GM23248 (cell line): ENCODE data around the gene PPP1R9A. TPM values are rescaled to one million over a fixed set of nuclear protein-coding genes. Genes with fewer than 3 reads are reported as not detected.

ENCODE experiments used
- DNase-seq: peaks from one replicate; pipeline ENCODE4 v3.0.0-alpha.2; 2015
- H2AFZ ChIP-seq: fragments of 200-600 bp; sonication (generic); 2 replicates; pipeline ENCODE4 v1.6.1; 2016; ENCODE audit warnings: antibody characterized with exemption
- H3F3A ChIP-seq: fragments of 200-600 bp; sonication (generic); 2 replicates; pipeline ENCODE4 v1.6.1; 2016; ENCODE audit warnings: mild to moderate bottlenecking, antibody characterized with exemption, mixed run types; ENCODE audit not compliant: insufficient read depth
- H3K27ac ChIP-seq: fragments of 200-600 bp; sonication (generic); 2 replicates; pipeline ENCODE4 v1.5.1; 2016; ENCODE audit warnings: mild to moderate bottlenecking
- H3K27me3 ChIP-seq: fragments of 200-600 bp; sonication (generic); replicated peaks from 2 replicates; pipeline ENCODE4 v1.6.1; 2016; ENCODE audit warnings: mild to moderate bottlenecking; ENCODE audit not compliant: insufficient read depth
- H3K36me3 ChIP-seq: fragments of 200-600 bp; sonication (generic); 2 replicates; pipeline ENCODE4 v1.6.1; 2016; ENCODE audit warnings: low read depth, mild to moderate bottlenecking
- H3K4me1 ChIP-seq: fragments of 200-600 bp; sonication (generic); 2 replicates; pipeline ENCODE4 v1.6.1; 2016; ENCODE audit warnings: mild to moderate bottlenecking; ENCODE audit not compliant: insufficient read depth
- H3K4me2 ChIP-seq: fragments of 200-600 bp; sonication (generic); one replicate; pipeline ENCODE4 v1.6.1; 2016; ENCODE audit warnings: mild to moderate bottlenecking; ENCODE audit not compliant: unreplicated experiment
- H3K4me3 ChIP-seq: fragments of 200-600 bp; sonication (generic); 2 replicates; pipeline ENCODE4 v1.5.1; 2016; ENCODE audit warnings: mild to moderate bottlenecking
- H3K79me2 ChIP-seq: fragments of 200-600 bp; sonication (generic); 2 replicates; pipeline ENCODE4 v1.6.1; 2016; ENCODE audit warnings: mild to moderate bottlenecking; ENCODE audit not compliant: insufficient read depth
- H3K9ac ChIP-seq: fragments of 200-600 bp; sonication (generic); 2 replicates; pipeline ENCODE4 v1.6.1; 2016; ENCODE audit warnings: mild to moderate bottlenecking
- H3K9me2 ChIP-seq: fragments of 200-600 bp; sonication (generic); 2 replicates; pipeline ENCODE4 v1.6.1; 2016; ENCODE audit warnings: mixed run types, mild to moderate bottlenecking, moderate library complexity; ENCODE audit not compliant: insufficient read depth
- H3K9me3 ChIP-seq: fragments of 200-600 bp; sonication (generic); one replicate; pipeline ENCODE4 v1.6.1; 2017; ENCODE audit warnings: low read depth
- H4K20me1 ChIP-seq: fragments of 200-600 bp; sonication (generic); 2 replicates; pipeline ENCODE4 v1.6.0; 2016; ENCODE audit not compliant: insufficient read depth
- EZH2 ChIP-seq: fragments of 200-600 bp; sonication (generic); IDR thresholded peaks from 2 replicates; pipeline ENCODE4 v1.6.1; 2018; ENCODE audit warnings: antibody characterized with exemption, mild to moderate bottlenecking; ENCODE audit not compliant: insufficient read depth, poor library complexity, severe bottlenecking
- EZH2phosphoT487 ChIP-seq: fragments of 200-600 bp; sonication (generic); IDR thresholded peaks from 2 replicates; pipeline ENCODE4 v1.6.1; 2018; ENCODE audit warnings: antibody characterized with exemption, moderate library complexity, mild to moderate bottlenecking, low read depth; ENCODE audit not compliant: insufficient read depth
- WGBS, 2 experiments: methylation state at CpG; one replicate each; pipeline ENCODE4 v1.1.6; 2015 to 2017; ENCODE audit warnings: low lambda C conversion rate in 2 of 2, low coverage in 1 of 2; ENCODE audit errors: missing lambda C conversion rate in 2 of 2; 5-methylcytosine and 5-hydroxymethylcytosine counted together
- in situ Hi-C: fragments of 300-500 bp; cut with MboI; formaldehyde crosslinking; loops from 2 replicates; pipeline ENCODE4 v1.15.0; 2020
- polyA plus RNA-seq: library from polyadenylated mRNA; unstranded; fragments of >200 nt; fragmentation: Nextera tagmentation; extraction: Ambion mirVana; gene quantifications from 2 replicates; pipeline ENCODE4 v1.2.1, GENCODE V29; 2016
- total RNA-seq: library from RNA; depleted of rRNA; stranded (reverse); fragments of >200 nt; shearing (Covaris generic); gene quantifications from 2 replicates; pipeline ENCODE4 v1.2.3, GENCODE V29; 2014

The PPP1R9A gene
- total and polyA plus RNA-seq, 2 experiments from 2014 or later: 0.03 TPM; not detected in 1

GRCh38 chr7:94971051-94971867 lies 63.9 kb downstream of the PPP1R9A start:
- Histone ChIP-seq H2AFZ (no peak overlapping the region), H3K27ac (peak overlapping the region; percentile 37), H3F3A (peaks cover 29% of the 10 kb centered on the region), H3K36me3 (no peaks in the 10 kb centered on the region), H3K4me1 (peaks cover 36% of the 10 kb centered on the region), H3K9me2 (no peaks in the 10 kb centered on the region), H3K9ac (no peak overlapping the region), H3K4me2 (peak overlapping the region; percentile 30), H3K9me3 (no peaks in the 10 kb centered on the region), H3K4me3 (no peak overlapping the region), H4K20me1 (no peaks in the 10 kb centered on the region), H3K27me3 (no peaks in the 10 kb centered on the region; the same call in 1 of the 2 replicates), H3K79me2 (no peaks in the 10 kb centered on the region)
- peak; percentile 65 for DNase-seq
- 0 out of 2 replicates have a peak, but pooled peaks have one; percentile 53 for TF ChIP-seq EZH2phosphoT487
- no peak for TF ChIP-seq EZH2
- 25 to 28% methylated on average over 4 of the region's 4 CpGs for WGBS, 2 experiments
- in situ Hi-C loops: no loop called here

GRCh38 chr7:94972296-94972695 lies 64.9 kb downstream of the PPP1R9A start:
- Histone ChIP-seq H3K27ac (peak overlapping the region; percentile 37), H3K27me3 (no peaks in the 10 kb centered on the region; the same call in 1 of the 2 replicates), H3K4me1 (peaks cover 36% of the 10 kb centered on the region), H2AFZ (no peak overlapping the region), H3K9me3 (no peaks in the 10 kb centered on the region), H3K4me2 (peak overlapping the region; percentile 30), H4K20me1 (no peaks in the 10 kb centered on the region), H3K36me3 (no peaks in the 10 kb centered on the region), H3F3A (peaks cover 29% of the 10 kb centered on the region), H3K79me2 (no peaks in the 10 kb centered on the region), H3K9me2 (no peaks in the 10 kb centered on the region), H3K4me3 (peak overlapping the region; percentile 8; the same call in 1 of the 2 replicates), H3K9ac (no peak overlapping the region)
- 7 to 8% methylated on average over 2 of the region's 2 CpGs for WGBS, 2 experiments
- no peak for TF ChIP-seq EZH2phosphoT487
- TF ChIP-seq EZH2: no peak
- in situ Hi-C loops: no loop called here
- DNase-seq: peak; percentile 52

DNA sequence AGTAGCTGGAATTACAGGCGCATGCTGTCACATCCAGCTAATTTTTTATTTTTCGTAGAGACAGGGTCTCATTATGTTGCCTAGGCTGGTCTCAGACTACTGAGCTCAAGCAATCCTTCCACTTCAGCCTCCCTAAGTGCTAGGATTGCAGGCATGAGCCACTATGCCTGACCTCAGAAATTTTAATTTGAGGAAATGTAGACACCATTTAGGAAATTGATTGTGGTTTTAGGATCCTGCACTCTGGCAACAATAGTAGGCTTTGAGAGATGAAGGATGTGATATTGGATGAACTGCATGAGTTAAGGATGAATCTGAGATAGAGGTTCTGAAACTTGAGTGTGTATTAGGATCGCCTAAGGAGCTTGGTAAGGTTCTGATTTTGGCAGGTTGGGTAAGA lies 66.5 kb downstream of the PPP1R9A start:
- H3K4me2 ChIP-seq: no peak overlapping the region
- H3K4me1 ChIP-seq: peaks cover 36% of the 10 kb centered on the region
- H3K27me3 ChIP-seq: no peaks in the 10 kb centered on the region
- H3K9ac ChIP-seq: no peak overlapping the region
- WGBS, 2 experiments: 68 to 71% methylated on average over 3 of the region's 3 CpGs
- no peaks in the 10 kb centered on the region for H3K9me3 ChIP-seq
- no peak overlapping the region for H3K27ac ChIP-seq
- H2AFZ ChIP-seq: no peak overlapping the region
- no peaks in the 10 kb centered on the region for H4K20me1 ChIP-seq
- peaks cover 29% of the 10 kb centered on the region for H3F3A ChIP-seq
- H3K36me3 ChIP-seq: no peaks in the 10 kb centered on the region
- no peak for TF ChIP-seq EZH2
- DNase-seq: no peak
- H3K79me2 ChIP-seq: no peaks in the 10 kb centered on the region
- no peak overlapping the region for H3K4me3 ChIP-seq
- in situ Hi-C loops: no loop called here
- H3K9me2 ChIP-seq: no peaks in the 10 kb centered on the region

DNA sequence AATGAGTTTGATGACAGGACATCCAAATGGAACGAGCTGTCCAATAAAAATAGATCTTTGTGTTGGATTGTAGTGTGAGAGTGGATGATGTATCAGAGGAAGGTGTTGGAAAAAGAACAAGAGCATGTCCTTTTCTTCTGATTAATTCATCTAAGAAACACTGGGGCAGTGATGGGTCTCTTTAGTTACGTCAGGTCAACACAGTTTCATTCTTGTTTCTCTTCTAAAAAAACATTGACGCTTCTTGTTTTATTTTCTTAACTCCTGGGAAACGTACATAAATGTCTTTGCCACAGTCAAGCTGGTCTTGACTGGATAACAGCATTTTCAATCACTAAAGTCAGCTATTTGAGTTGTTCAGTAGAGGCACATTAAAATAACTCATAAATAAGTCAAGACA lies 67.0 kb downstream of the PPP1R9A start:
- no peaks in the 10 kb centered on the region for H3K9me2 ChIP-seq
- no peak overlapping the region for H3K9ac ChIP-seq
- no peak overlapping the region for H3K4me3 ChIP-seq
- no peak for DNase-seq
- no peak overlapping the region for H3K27ac ChIP-seq
- H2AFZ ChIP-seq: no peak overlapping the region
- peaks cover 36% of the 10 kb centered on the region for H3K4me1 ChIP-seq
- H3F3A ChIP-seq: peaks cover 29% of the 10 kb centered on the region
- no peaks in the 10 kb centered on the region for H3K27me3 ChIP-seq
- H3K79me2 ChIP-seq: no peaks in the 10 kb centered on the region
- no peaks in the 10 kb centered on the region for H3K36me3 ChIP-seq
- 79 to 81% methylated on average over 4 of the region's 4 CpGs for WGBS, 2 experiments
- TF ChIP-seq EZH2 (no peak), EZH2phosphoT487 (no peak)
- H4K20me1 ChIP-seq: no peaks in the 10 kb centered on the region
- no peak overlapping the region for H3K4me2 ChIP-seq
- in situ Hi-C loops: no loop called here
- H3K9me3 ChIP-seq: no peaks in the 10 kb centered on the region

GRCh38 chr7:94975336-94975735 lies 67.9 kb downstream of the PPP1R9A start:
- Histone ChIP-seq H3K27ac (no peak overlapping the region), H3K4me1 (peaks cover 36% of the 10 kb centered on the region), H3K36me3 (no peaks in the 10 kb centered on the region), H3K9me3 (no peaks in the 10 kb centered on the region), H3K9ac (no peak overlapping the region), H3K27me3 (no peaks in the 10 kb centered on the region), H3K4me3 (no peak overlapping the region), H3K79me2 (no peaks in the 10 kb centered on the region), H3K4me2 (no peak overlapping the region), H2AFZ (no peak overlapping the region), H3F3A (peaks cover 29% of the 10 kb centered on the region), H3K9me2 (no peaks in the 10 kb centered on the region), H4K20me1 (no peaks in the 10 kb centered on the region)
- DNase-seq: peak; percentile 30
- no peak for TF ChIP-seq EZH2phosphoT487
- no peak for TF ChIP-seq EZH2
- in situ Hi-C loops: no loop called here
